Thyroid gland (tissue), 4 donors: Measurements from ENCODE around the gene CACNA1H. TPM values are rescaled to one million over a fixed set of nuclear protein-coding genes. Genes with fewer than 3 reads are reported as not detected.

Experiments
- DNase-seq, 2 donors: peaks; one replicate each; pipeline ENCODE4 v3.0.0-alpha.2; 2019
- H3K27ac ChIP-seq, 3 donors: fragments of 200-600 bp; sonication (generic); 1 replicate in 2 of 3; 2 replicates in 1 of 3; pipeline ENCODE4 v1.5.1; 2016 to 2019; ENCODE audit warnings: mild to moderate bottlenecking in 1 of 3, moderate library complexity in 1 of 3
- H3K27me3 ChIP-seq: fragments of 200-600 bp; sonication (generic); one replicate; pipeline ENCODE4 v1.5.1; 2019
- H3K36me3 ChIP-seq, 2 donors: fragments of 200-600 bp; sonication (generic); one replicate each; pipeline ENCODE4 v1.5.1; 2016 to 2019
- H3K4me1 ChIP-seq, 2 donors: fragments of 200-600 bp; sonication (generic); one replicate each; pipeline ENCODE4 v1.5.1; 2017 to 2019
- H3K4me3 ChIP-seq, 3 donors: fragments of 200-600 bp; sonication (generic); replicated peaks in 1 of 3; 1 replicate in 2 of 3; 2 replicates in 1 of 3; pipeline ENCODE4 v1.5.1; 2016; ENCODE audit warnings: mild to moderate bottlenecking in 1 of 3
- H3K9me3 ChIP-seq: fragments of 200-600 bp; sonication (generic); one replicate; pipeline ENCODE4 v1.5.1; 2017
- POLR2A ChIP-seq, 2 donors: fragments of 450-650 bp; IDR thresholded peaks; one replicate each; pipeline ENCODE4 v1.6.1; 2017; ENCODE audit warnings: antibody characterized with exemption in 2 of 2, mild to moderate bottlenecking in 2 of 2, moderate library complexity in 1 of 2
- WGBS, 2 donors: methylation state at CpG; one replicate each; pipeline ENCODE4 v1.1.5; 2017; 5-methylcytosine and 5-hydroxymethylcytosine counted together
- intact Hi-C: fragments of 100-400 bp; cut with DNase I; formaldehyde crosslinking; loops from one replicate; pipeline ENCODE4 v1.15.1; 2023
- total RNA-seq, 4 donors: library from RNA; depleted of rRNA; stranded (reverse); fragments of >200 nt; gene quantifications; one replicate each; pipeline ENCODE4 v1.2.3, GENCODE V29; 2016
- TF ChIP-seq, protein P1 (sequence below), 6 experiments: fragments of 200-600 bp in 3 of 6; fragments of 450-650 bp in 3 of 6; sonication (generic) in 3 of 6; IDR thresholded peaks; one replicate each; pipeline ENCODE4 v1.5.1; 2016 to 2019; ENCODE audit warnings: antibody characterized with exemption in 6 of 6, mild to moderate bottlenecking in 2 of 6, inconsistent platforms in 1 of 6, moderate library complexity in 1 of 6

CACNA1H gene
- total RNA-seq, 4 donors from 2014 or later, result 8.4 to 12.4 (median 9.3) TPM

DNA sequence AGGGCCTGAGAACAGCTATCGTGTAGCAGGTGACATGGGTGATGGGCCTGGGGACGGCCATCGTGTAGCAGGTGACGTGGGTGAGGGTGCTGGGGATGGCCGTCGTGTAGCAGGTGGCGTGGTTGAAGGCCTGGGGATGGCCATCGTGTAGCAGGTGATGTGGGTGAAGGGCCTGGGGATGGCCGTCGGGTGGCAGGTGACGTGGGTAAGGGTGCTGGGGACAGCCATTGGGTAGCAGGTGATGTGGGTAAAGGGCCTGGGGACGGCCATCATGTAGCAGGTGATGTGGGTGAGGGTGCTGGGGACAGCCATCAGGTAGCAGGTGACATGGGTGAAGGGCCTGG is 118.4 kb downstream of the CACNA1H start:
- WGBS, 2 donors, result 62 to 65% methylated on average over 12 of the region's 12 CpGs
- peaks cover 0 to 9% of the 10 kb centered on the region in 2 donors for H3K4me1 ChIP-seq
- H3K9me3 ChIP-seq, result no peaks in the 10 kb centered on the region
- no peak for DNase-seq
- TF ChIP-seq, protein P1, sequence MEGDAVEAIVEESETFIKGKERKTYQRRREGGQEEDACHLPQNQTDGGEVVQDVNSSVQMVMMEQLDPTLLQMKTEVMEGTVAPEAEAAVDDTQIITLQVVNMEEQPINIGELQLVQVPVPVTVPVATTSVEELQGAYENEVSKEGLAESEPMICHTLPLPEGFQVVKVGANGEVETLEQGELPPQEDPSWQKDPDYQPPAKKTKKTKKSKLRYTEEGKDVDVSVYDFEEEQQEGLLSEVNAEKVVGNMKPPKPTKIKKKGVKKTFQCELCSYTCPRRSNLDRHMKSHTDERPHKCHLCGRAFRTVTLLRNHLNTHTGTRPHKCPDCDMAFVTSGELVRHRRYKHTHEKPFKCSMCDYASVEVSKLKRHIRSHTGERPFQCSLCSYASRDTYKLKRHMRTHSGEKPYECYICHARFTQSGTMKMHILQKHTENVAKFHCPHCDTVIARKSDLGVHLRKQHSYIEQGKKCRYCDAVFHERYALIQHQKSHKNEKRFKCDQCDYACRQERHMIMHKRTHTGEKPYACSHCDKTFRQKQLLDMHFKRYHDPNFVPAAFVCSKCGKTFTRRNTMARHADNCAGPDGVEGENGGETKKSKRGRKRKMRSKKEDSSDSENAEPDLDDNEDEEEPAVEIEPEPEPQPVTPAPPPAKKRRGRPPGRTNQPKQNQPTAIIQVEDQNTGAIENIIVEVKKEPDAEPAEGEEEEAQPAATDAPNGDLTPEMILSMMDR (IDR thresholded peaks at IDR 0.05), result no peak
- no peak for TF ChIP-seq POLR2A (IDR thresholded peaks at IDR 0.05)
- no peaks in the 10 kb centered on the region for H3K27me3 ChIP-seq
- no peak overlapping the region for H3K27ac ChIP-seq
- intact Hi-C loops, result no loop called here
- no peaks in the 10 kb centered on the region for H3K36me3 ChIP-seq
- H3K4me3 ChIP-seq, result no peak overlapping the region

Other genes with a start within 250 kb of the CACNA1H start
- gene LMF1, start 182.1 kb upstream of the CACNA1H start, total RNA-seq, result 10 to 100 TPM; 23.2 to 97.8 (median 89.1) TPM
- gene SOX8, start 171.3 kb upstream of the CACNA1H start, total RNA-seq, result under 1 TPM in 3 of 4 donors, not detected in 1; 0.15 to 0.78 (median 0.27) TPM
- gene SSTR5, start 80.4 kb upstream of the CACNA1H start, total RNA-seq, result not detected
- not detected for gene C1QTNF8, start 56.9 kb upstream of the CACNA1H start, total RNA-seq
- gene TPSG1, start 72.2 kb downstream of the CACNA1H start, total RNA-seq, result not detected
- 10 to 100 TPM in 2 of 4 donors, 1 to 10 TPM in 1, not detected in 1; 1.1 to 16.6 (median 11.9) TPM for gene TPSB2, start 77.1 kb downstream of the CACNA1H start, total RNA-seq
- 1 to 10 TPM; 4.3 to 8.6 (median 6.5) TPM for gene TPSAB1, start 87.6 kb downstream of the CACNA1H start, total RNA-seq
- under 1 TPM in 1 of 4 donors, not detected in 3; 0.33 TPM for gene TPSD1, start 103.0 kb downstream of the CACNA1H start, total RNA-seq
- 100 to 1,000 TPM in 1 of 4 donors, 10 to 100 TPM in 3; 43.4 to 107 (median 79.6) TPM for gene UBE2I, start 156.5 kb downstream of the CACNA1H start, total RNA-seq
- 1 to 10 TPM in 2 of 4 donors, under 1 TPM in 2; 0.45 to 3.0 (median 1.6) TPM for gene BAIAP3, start 180.5 kb downstream of the CACNA1H start, total RNA-seq
- gene TSR3, start 198.8 kb downstream of the CACNA1H start, total RNA-seq, result 100 to 1,000 TPM in 2 of 4 donors, 10 to 100 TPM in 2; 84.1 to 107 (median 96.7) TPM
- 100 to 1,000 TPM in 1 of 4 donors, 10 to 100 TPM in 3; 53.6 to 121 (median 70.0) TPM for gene GNPTG, start 198.8 kb downstream of the CACNA1H start, total RNA-seq